ENCODE measurements around the gene SMARCC1.
"Not testable (repeated sequence)": the region's sequence is repeated elsewhere in the genome, so short reads cannot be mapped to it uniquely, and the experiment has no call there.

Gene SMARCC1

GRCh38 chr3:47782446-47783308 is 984 bp upstream of the SMARCC1 start:
- DNase-seq (no peak), ATAC-seq (no peak)
- Mint-ChIP-seq H3K27me3 (no peaks in the 10 kb centered on the region), H3K27ac (peak overlapping the region; percentile 96 to 98), H3K4me1 (peaks cover 23% of the 10 kb centered on the region), H3K9me3 (no peaks in the 10 kb centered on the region), H3K4me3 (peak overlapping the region; percentile 90 to 94)

- ATAC-seq = peak; percentile 61
- no peaks in the 10 kb centered on the region for H3K9me3 Mint-ChIP-seq
- H3K4me3 Mint-ChIP-seq = peak overlapping the region; percentile 90 to 94
- no peaks in the 10 kb centered on the region for H3K27me3 Mint-ChIP-seq
- peaks cover 23% of the 10 kb centered on the region for H3K4me1 Mint-ChIP-seq
- DNase-seq = peak; percentile 70 to 72
- peak overlapping the region; percentile 93 to 94 for H3K27ac Mint-ChIP-seq
These were observed 680 bp downstream of the SMARCC1 start for GRCh38 chr3:47780741-47781684.

GRCh38 chr3:47778746-47779145 is 2.9 kb downstream of the SMARCC1 start:
- Mint-ChIP-seq H3K27ac (no peak overlapping the region), H3K4me1 (peaks cover 30% of the 10 kb centered on the region), H3K27me3 (no peaks in the 10 kb centered on the region), H3K4me3 (no peak overlapping the region), H3K9me3 (no peaks in the 10 kb centered on the region)
- ATAC-seq (no peak), DNase-seq (no peak)

- Mint-ChIP-seq H3K9me3 (no peaks in the 10 kb centered on the region), H3K4me3 (no peak overlapping the region), H3K27ac (no peak overlapping the region), H3K4me1 (peaks cover 13% of the 10 kb centered on the region), H3K27me3 (no peaks in the 10 kb centered on the region)
- no peak for ATAC-seq
- no peak for DNase-seq
These were observed 8.9 kb downstream of the SMARCC1 start for GRCh38 chr3:47772788-47773187.

GRCh38 chr3:47772047-47772446 is 9.6 kb downstream of the SMARCC1 start:
- no peaks in the 10 kb centered on the region for H3K27me3 Mint-ChIP-seq
- H3K27ac Mint-ChIP-seq = no peak overlapping the region
- H3K4me1 Mint-ChIP-seq = peaks cover 13% of the 10 kb centered on the region

GRCh38 chr3:47766186-47766585 is 15.5 kb downstream of the SMARCC1 start:
- no peak for ATAC-seq
- no peak for DNase-seq
- no peak overlapping the region for H3K4me3 Mint-ChIP-seq
- no peaks in the 10 kb centered on the region for H3K9me3 Mint-ChIP-seq
- H3K4me1 Mint-ChIP-seq = peaks cover 18% of the 10 kb centered on the region
- no peaks in the 10 kb centered on the region for H3K27me3 Mint-ChIP-seq
- peak overlapping the region in 1 of 2 donors; percentile 58 for H3K27ac Mint-ChIP-seq

More at GRCh38 chr3:47772047-47772446, 9.6 kb downstream of the SMARCC1 start:
- DNase-seq (no peak), ATAC-seq (no peak)
- Mint-ChIP-seq H3K9me3 (no peaks in the 10 kb centered on the region), H3K4me3 (no peak overlapping the region)

GRCh38 chr3:47762233-47762632 is 19.5 kb downstream of the SMARCC1 start:
- no peaks in the 10 kb centered on the region for H3K9me3 Mint-ChIP-seq
- DNase-seq (no peak), ATAC-seq (no peak)
- H3K4me1 Mint-ChIP-seq = peaks cover 12% of the 10 kb centered on the region
- no peak overlapping the region for H3K4me3 Mint-ChIP-seq
- no peaks in the 10 kb centered on the region for H3K27me3 Mint-ChIP-seq
- peak overlapping the region; percentile 17 to 51 for H3K27ac Mint-ChIP-seq

- Mint-ChIP-seq H3K4me1 (peaks cover 12% of the 10 kb centered on the region), H3K4me3 (no peak overlapping the region), H3K27ac (peak overlapping the region; percentile 5 to 84), H3K9me3 (no peaks in the 10 kb centered on the region), H3K27me3 (no peaks in the 10 kb centered on the region)
- DNase-seq (no peak), ATAC-seq (no peak)
These were observed 20.6 kb downstream of the SMARCC1 start for GRCh38 chr3:47761046-47761445.

GRCh38 chr3:47760207-47760606 is 21.5 kb downstream of the SMARCC1 start:
- H3K4me3 Mint-ChIP-seq, H3K27me3 Mint-ChIP-seq, DNase-seq, ATAC-seq, H3K9me3 Mint-ChIP-seq: not testable (repeated sequence)
- peak overlapping the region in 1 of 2 donors; percentile 89 for H3K27ac Mint-ChIP-seq
- H3K4me1 Mint-ChIP-seq = peaks cover 12% of the 10 kb centered on the region

- no peak overlapping the region for H3K4me3 Mint-ChIP-seq
- DNase-seq (no peak), ATAC-seq (no peak)
- peaks cover 12% of the 10 kb centered on the region for H3K4me1 Mint-ChIP-seq
- H3K27ac Mint-ChIP-seq = peak overlapping the region in 1 of 2 donors; percentile 67
- H3K27me3 Mint-ChIP-seq = no peaks in the 10 kb centered on the region
- no peaks in the 10 kb centered on the region for H3K9me3 Mint-ChIP-seq
These were observed 23.2 kb downstream of the SMARCC1 start for GRCh38 chr3:47758261-47759025.

- H3K27ac Mint-ChIP-seq = peak overlapping the region in 1 of 2 donors; percentile 12
- no peaks in the 10 kb centered on the region for H3K27me3 Mint-ChIP-seq
- no peak for ATAC-seq
These were observed 29.0 kb downstream of the SMARCC1 start for GRCh38 chr3:47752716-47753115.

GRCh38 chr3:47750811-47751354 is 30.8 kb downstream of the SMARCC1 start:
- not testable (repeated sequence) for DNase-seq, H3K27me3 Mint-ChIP-seq, H3K4me1 Mint-ChIP-seq, ATAC-seq, H3K4me3 Mint-ChIP-seq, H3K27ac Mint-ChIP-seq, H3K9me3 Mint-ChIP-seq

More at GRCh38 chr3:47752716-47753115, 29.0 kb downstream of the SMARCC1 start:
- no peaks in the 10 kb centered on the region for H3K4me1 Mint-ChIP-seq
- no peaks in the 10 kb centered on the region for H3K9me3 Mint-ChIP-seq
- no peak overlapping the region for H3K4me3 Mint-ChIP-seq
- DNase-seq = no peak

- ATAC-seq = no peak
- H3K27me3 Mint-ChIP-seq = no peaks in the 10 kb centered on the region
These were observed 34.1 kb downstream of the SMARCC1 start for GRCh38 chr3:47747558-47747957.

GRCh38 chr3:47746264-47746663 is 35.4 kb downstream of the SMARCC1 start:
- no peak for ATAC-seq

More at GRCh38 chr3:47747558-47747957, 34.1 kb downstream of the SMARCC1 start:
- no peaks in the 10 kb centered on the region for H3K9me3 Mint-ChIP-seq
- H3K4me3 Mint-ChIP-seq = no peak overlapping the region
- DNase-seq = no peak
- H3K27ac Mint-ChIP-seq = no peak overlapping the region
- H3K4me1 Mint-ChIP-seq = no peaks in the 10 kb centered on the region

GRCh38 chr3:47743855-47744254 is 37.8 kb downstream of the SMARCC1 start:
- Mint-ChIP-seq H3K27ac (no peak overlapping the region), H3K9me3 (no peaks in the 10 kb centered on the region), H3K4me1 (peaks cover 6% of the 10 kb centered on the region), H3K27me3 (no peaks in the 10 kb centered on the region), H3K4me3 (no peak overlapping the region)
- ATAC-seq = no peak
- no peak for DNase-seq

More at GRCh38 chr3:47746264-47746663, 35.4 kb downstream of the SMARCC1 start:
- Mint-ChIP-seq H3K27me3 (no peaks in the 10 kb centered on the region), H3K4me1 (no peaks in the 10 kb centered on the region), H3K9me3 (no peaks in the 10 kb centered on the region), H3K4me3 (no peak overlapping the region), H3K27ac (no peak overlapping the region)
- no peak for DNase-seq
